ENCODE measurements around the gene DTHD1. TPM values are rescaled to one million over a fixed set of nuclear protein-coding genes. Genes with fewer than 3 reads are reported as not detected.

Gene DTHD1
- total and polyA plus RNA-seq, 2 of the 8 experiments (the other 6 are each of a cell fraction or from before 2014, with no cell fraction given) = not detected

DNA sequence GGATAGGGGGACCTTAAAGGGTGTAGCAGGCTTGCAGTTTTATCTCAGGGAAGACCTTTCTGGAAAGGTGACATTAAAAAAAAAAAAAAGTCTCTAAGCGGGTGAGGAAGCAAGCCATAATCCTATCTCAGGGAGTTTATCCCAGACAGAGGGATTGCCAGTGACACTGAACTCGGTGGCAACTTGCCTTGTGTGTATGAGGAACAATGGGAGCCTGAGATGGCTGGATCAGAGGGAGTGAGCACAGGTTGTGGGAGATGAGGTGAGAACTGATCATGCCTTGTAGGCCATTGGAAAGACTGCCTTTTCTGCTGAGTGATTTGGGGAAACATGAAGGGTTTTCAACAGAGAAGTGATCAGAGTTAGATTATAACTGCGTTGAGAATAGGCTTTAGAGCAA lies 31.1 kb downstream of the DTHD1 start:
- H2AFZ ChIP-seq (ENCODE audit: low read length) = peak overlapping the region; percentile 92; the same call in 1 of the 2 replicates
- H4K91ac ChIP-seq (replicated peaks; ENCODE audit: insufficient read length, low read length) = no peak overlapping the region
- no peaks in the 10 kb centered on the region for H3K79me2 ChIP-seq (ENCODE audit: control insufficient read depth in 1 of 2, insufficient read depth in 2 of 2, low read length in 2 of 2)
- no peak overlapping the region for H3K23ac ChIP-seq (ENCODE audit: insufficient read length)
- ChIA-PET POLR2A (ENCODE audit: partially characterized antibody) (no interaction called here), CTCF (ENCODE audit: partially characterized antibody) (interaction anchor here (1.2 kb wide), 1 partner anchor 87 kb away, joined by 3 read pairs; no protein-coding TSS in a partner anchor)
- H3K27ac ChIP-seq (ENCODE audit: low read depth, low read length) = no peak overlapping the region
- H2BK120ac ChIP-seq (replicated peaks; ENCODE audit: low read depth, low read length) = no peak overlapping the region
- no peak overlapping the region for H3K56ac ChIP-seq (replicated peaks; ENCODE audit: insufficient read length, low read depth, low read length)
- no peak overlapping the region for H2BK20ac ChIP-seq (ENCODE audit: low read length)
- H2BK12ac ChIP-seq (ENCODE audit: low read depth, low read length) = no peak overlapping the region
- no peak for TF ChIP-seq NANOG (IDR thresholded peaks at IDR 0.05; ENCODE audit: insufficient read depth, low read depth, low read length, poor library complexity, severe bottlenecking)
- TF ChIP-seq TCF12 (IDR thresholded peaks at IDR 0.05; ENCODE audit: low read depth, low read length) = no peak
- no peak for TF ChIP-seq CHD2 (IDR thresholded peaks at IDR 0.05; ENCODE audit: low read length)
- no peak for TF ChIP-seq SUZ12 (IDR thresholded peaks at IDR 0.05; ENCODE audit: low read length)
- no peak for TF ChIP-seq EZH2 (IDR thresholded peaks at IDR 0.05; ENCODE audit: low read depth, low read length, severe bottlenecking)
- H2AK5ac ChIP-seq (ENCODE audit: low read depth, low read length) = no peak overlapping the region
- H4K5ac ChIP-seq (ENCODE audit: insufficient read length, low read depth, low read length) = no peak overlapping the region
- no peaks in the 10 kb centered on the region for H3K9me3 ChIP-seq (ENCODE audit: insufficient read depth in 2 of 2, low read depth in 1 of 2, low read length in 1 of 2)
- no peaks in the 10 kb centered on the region for H3K27me3 ChIP-seq (replicated peaks in 1 of 4; ENCODE audit: control insufficient read depth in 3 of 4, extremely low read depth in 1 of 4, insufficient read depth in 3 of 4, low read length in 3 of 4)
- no peak overlapping the region for H3K18ac ChIP-seq (ENCODE audit: extremely low read depth, low read length)
- H3K36me3 ChIP-seq (ENCODE audit: control insufficient read depth in 2 of 4, insufficient read depth in 4 of 4, low read length in 3 of 4) = no peaks in the 10 kb centered on the region
- 90% methylated on average over 3 of the region's 3 CpGs; no CpG with 5 or more reads in 1 of the 2 experiments for WGBS, 2 experiments (ENCODE audit: extremely low coverage in 1 of 2, insufficient coverage in 1 of 2, insufficient read length in 1 of 2, insufficient replicate concordance in 2 of 2, low coverage in 1 of 2, low lambda C conversion rate in 2 of 2, missing lambda C conversion rate in 1 of 2)
- no peaks in the 10 kb centered on the region for H3K23me2 ChIP-seq (ENCODE audit: low read depth, low read length)
- no peak overlapping the region for H3K4me3 ChIP-seq (ENCODE audit: extremely low read depth in 1 of 4, insufficient read depth in 2 of 4, low read depth in 3 of 4, low read length in 4 of 4)
- H4K8ac ChIP-seq (ENCODE audit: extremely low read depth, insufficient read depth, low read length) = no peak overlapping the region
- H3K4me1 ChIP-seq (replicated peaks in 1 of 4; ENCODE audit: control insufficient read depth in 3 of 4, insufficient read depth in 4 of 4, low read length in 3 of 4) = no peaks in the 10 kb centered on the region
- H3K4ac ChIP-seq (replicated peaks; ENCODE audit: insufficient read length, low read depth, low read length) = no peak overlapping the region
- H4K20me1 ChIP-seq (replicated peaks in 1 of 2; ENCODE audit: control insufficient read depth in 1 of 2, insufficient read depth in 2 of 2, low read length in 2 of 2) = no peaks in the 10 kb centered on the region
- H2BK5ac ChIP-seq (ENCODE audit: low read depth, low read length) = no peak overlapping the region
- H3K9ac ChIP-seq (replicated peaks in 1 of 4; ENCODE audit: extremely low read depth in 1 of 4, low read depth in 3 of 4, low read length in 3 of 4) = no peak overlapping the region
- H3K4me2 ChIP-seq (ENCODE audit: insufficient read depth in 1 of 2, low read depth in 2 of 2, low read length in 2 of 2) = no peak overlapping the region
- no peak for DNase-seq (ENCODE audit: low read depth in 1 of 2, low spot score in 2 of 2)
- no peak for FAIRE-seq
- H3K14ac ChIP-seq (ENCODE audit: insufficient read length) = no peak overlapping the region
- no peaks in the 10 kb centered on the region for H3K79me1 ChIP-seq (ENCODE audit: low read depth, low read length)
- no peak overlapping the region for H2BK15ac ChIP-seq (ENCODE audit: low read length)
